Renal pelvis (tissue), 4 donors: ENCODE measurements around the gene MKNK1. TPM values are rescaled to one million over a fixed set of nuclear protein-coding genes. Genes with fewer than 3 reads are reported as not detected.

Experiments
- DNase-seq: peaks from one replicate; pipeline ENCODE4 v3.0.0-alpha.2; 2013
- polyA plus RNA-seq, 3 donors: library from polyadenylated mRNA; unstranded; fragments of 120-200 nt; gene quantifications; one replicate each; pipeline ENCODE4 v1.2.1, GENCODE V29; 2013; ENCODE audit not compliant: insufficient read length in 3 of 3

The MKNK1 gene
- polyA plus RNA-seq, 3 donors: 20.8 to 46.9 (median 42.0) TPM

- no peak for DNase-seq
Measured at GRCh38 chr1:46523496-46524353, 80.3 kb downstream of the MKNK1 start.

- DNase-seq: no peak
Measured at GRCh38 chr1:46522969-46523320, 81.1 kb downstream of the MKNK1 start.

GRCh38 chr1:46522184-46522968, 81.7 kb downstream of the MKNK1 start:
- DNase-seq: no peak

GRCh38 chr1:46521414-46521813, 82.7 kb downstream of the MKNK1 start:
- no peak for DNase-seq

GRCh38 chr1:46520063-46520911, 83.8 kb downstream of the MKNK1 start:
- peak; percentile 42 for DNase-seq

- no peak for DNase-seq
Measured at GRCh38 chr1:46519209-46519608, 84.9 kb downstream of the MKNK1 start.

- DNase-seq: no peak
Measured at GRCh38 chr1:46517932-46518498, 86.1 kb downstream of the MKNK1 start.

- DNase-seq: peak; percentile 30
Measured at GRCh38 chr1:46517010-46517600, 87.0 kb downstream of the MKNK1 start.

- DNase-seq: no peak
Measured at GRCh38 chr1:46516200-46516950, 87.7 kb downstream of the MKNK1 start.

- no peak for DNase-seq
Measured at GRCh38 chr1:46515576-46515975, 88.5 kb downstream of the MKNK1 start.

- DNase-seq: no peak
Measured at GRCh38 chr1:46513536-46513935, 90.5 kb downstream of the MKNK1 start.

- no peak for DNase-seq
Measured at GRCh38 chr1:46512792-46513190, 91.3 kb downstream of the MKNK1 start.

- DNase-seq: no peak
Measured at GRCh38 chr1:46512135-46512791, 91.8 kb downstream of the MKNK1 start.

GRCh38 chr1:46510998-46511365, 93.1 kb downstream of the MKNK1 start:
- no peak for DNase-seq

- no peak for DNase-seq
Measured at GRCh38 chr1:46510341-46510997, 93.6 kb downstream of the MKNK1 start.

- DNase-seq: no peak
Measured at GRCh38 chr1:46508757-46509156, 95.3 kb downstream of the MKNK1 start.
